HG03565 (cell line): ENCODE results near the gene OLFM3.

Experiments
- ATAC-seq: cut with Tn5 transposase; IDR thresholded peaks from one replicate; pipeline ENCODE4 v1.9.1; 2021; ENCODE audit warnings: mild to moderate bottlenecking, moderate library complexity; ENCODE audit not compliant: unreplicated experiment

Gene OLFM3

GRCh38 chr1:101852936-101853335 lies 143.8 kb downstream of the OLFM3 start:
- ATAC-seq, result no peak

- no peak for ATAC-seq
These were observed 147.4 kb downstream of the OLFM3 start for GRCh38 chr1:101849356-101849755.

- ATAC-seq, result no peak
These were observed 149.1 kb downstream of the OLFM3 start for GRCh38 chr1:101847626-101848025.

GRCh38 chr1:101846820-101847219 lies 149.9 kb downstream of the OLFM3 start:
- ATAC-seq, result no peak

GRCh38 chr1:101843160-101843559 lies 153.6 kb downstream of the OLFM3 start:
- ATAC-seq, result no peak

- no peak for ATAC-seq
These were observed 154.9 kb downstream of the OLFM3 start for GRCh38 chr1:101841824-101842223.

- ATAC-seq, result no peak
These were observed 160.7 kb downstream of the OLFM3 start for GRCh38 chr1:101835988-101836387.

- no peak for ATAC-seq
These were observed 163.4 kb downstream of the OLFM3 start for GRCh38 chr1:101833312-101833711.

GRCh38 chr1:101826416-101826815 lies 170.3 kb downstream of the OLFM3 start:
- ATAC-seq, result no peak

- no peak for ATAC-seq
These were observed 176.7 kb downstream of the OLFM3 start for GRCh38 chr1:101820071-101820470.

GRCh38 chr1:101816262-101816661 lies 180.5 kb downstream of the OLFM3 start:
- ATAC-seq, result no peak

GRCh38 chr1:101798417-101798816 lies 198.3 kb downstream of the OLFM3 start:
- ATAC-seq, result no peak

- no peak for ATAC-seq
These were observed 199.0 kb downstream of the OLFM3 start for GRCh38 chr1:101797722-101798121.

- no peak for ATAC-seq
These were observed 215.4 kb downstream of the OLFM3 start for GRCh38 chr1:101781201-101781831.

GRCh38 chr1:101769520-101769919 lies 227.2 kb downstream of the OLFM3 start:
- ATAC-seq, result peak; percentile 78

GRCh38 chr1:101757985-101758384 lies 238.7 kb downstream of the OLFM3 start:
- ATAC-seq, result no peak

- no peak for ATAC-seq
These were observed 240.3 kb downstream of the OLFM3 start for GRCh38 chr1:101756411-101756810.
